Measurements from ENCODE around the gene SPATA6L. TPM values are rescaled to one million over a fixed set of nuclear protein-coding genes. Genes with fewer than 3 reads are reported as not detected.

SPATA6L gene
- total and polyA plus RNA-seq, 7 donors, result 1.4 to 3.3 (median 2.0) TPM

- Histone ChIP-seq H3K27me3 (no peaks in the 10 kb centered on the region), H3K4me1 (peaks cover 0 to 28% (median 22%) of the 10 kb centered on the region in 4 donors), H3K9me3 (no peaks in the 10 kb centered on the region), H3K27ac (no peak overlapping the region), H3K4me3 (no peak overlapping the region), H3K36me3 (peaks cover 0 to 15% (median 0%) of the 10 kb centered on the region in 4 donors)
- intact Hi-C loops (cut with DNase I), result no loop called here
- DNase-seq, result no peak
- 63 to 78% methylated on average over 5 of the region's 5 CpGs for WGBS, 2 donors
- TF ChIP-seq POLR2AphosphoS5 (IDR thresholded peaks at IDR 0.05) (no peak), POLR2A (IDR thresholded peaks at IDR 0.05) (no peak), CTCF (IDR thresholded peaks at IDR 0.05) (no peak), EP300 (IDR thresholded peaks at IDR 0.05) (no peak)
Observed at GRCh38 chr9:4572184-4572826, 94.0 kb downstream of the SPATA6L start.

- Histone ChIP-seq H3K4me1 (peaks cover 0 to 22% (median 13%) of the 10 kb centered on the region in 4 donors), H3K9me3 (no peaks in the 10 kb centered on the region), H3K4me3 (no peak overlapping the region), H3K27me3 (no peaks in the 10 kb centered on the region), H3K27ac (peak overlapping the region in 3 of 4 donors; percentile 57 to 58 (median 58)), H3K36me3 (no peaks in the 10 kb centered on the region)
- TF ChIP-seq CTCF (IDR thresholded peaks at IDR 0.05) (no peak), EP300 (IDR thresholded peaks at IDR 0.05) (no peak), POLR2AphosphoS5 (IDR thresholded peaks at IDR 0.05) (no peak), POLR2A (IDR thresholded peaks at IDR 0.05) (no peak)
- intact Hi-C loops (cut with DNase I), result no loop called here
- DNase-seq, result no peak
Observed at GRCh38 chr9:4569101-4569500, 97.2 kb downstream of the SPATA6L start.

GRCh38 chr9:4567601-4568000 is 98.7 kb downstream of the SPATA6L start:
- Histone ChIP-seq H3K4me1 (peaks cover 0 to 14% (median 5%) of the 10 kb centered on the region in 4 donors), H3K4me3 (no peak overlapping the region), H3K36me3 (no peaks in the 10 kb centered on the region), H3K27ac (no peak overlapping the region), H3K9me3 (no peaks in the 10 kb centered on the region), H3K27me3 (no peaks in the 10 kb centered on the region)
- no peak for DNase-seq
- WGBS, 2 donors, result 86 to 93% methylated on average over 8 of the region's 8 CpGs
- no peak for TF ChIP-seq EP300 (IDR thresholded peaks at IDR 0.05)
- no peak for TF ChIP-seq POLR2AphosphoS5 (IDR thresholded peaks at IDR 0.05)
- TF ChIP-seq POLR2A (IDR thresholded peaks at IDR 0.05), result no peak
- TF ChIP-seq CTCF (IDR thresholded peaks at IDR 0.05), result no peak
- intact Hi-C loops (cut with DNase I), result no loop called here

- no peak for DNase-seq
- H3K27ac ChIP-seq, result no peak overlapping the region
- no peak overlapping the region for H3K4me3 ChIP-seq
- H3K36me3 ChIP-seq, result no peaks in the 10 kb centered on the region
- 82 to 95% methylated on average over 2 of the region's 2 CpGs for WGBS, 2 donors
- peaks cover 0 to 14% (median 5%) of the 10 kb centered on the region in 4 donors for H3K4me1 ChIP-seq
- TF ChIP-seq EP300 (IDR thresholded peaks at IDR 0.05), result no peak
- TF ChIP-seq CTCF (IDR thresholded peaks at IDR 0.05), result no peak
- no peak for TF ChIP-seq POLR2A (IDR thresholded peaks at IDR 0.05)
- no peak for TF ChIP-seq POLR2AphosphoS5 (IDR thresholded peaks at IDR 0.05)
- intact Hi-C loops (cut with DNase I), result no loop called here
- H3K27me3 ChIP-seq, result no peaks in the 10 kb centered on the region
- no peaks in the 10 kb centered on the region for H3K9me3 ChIP-seq
Observed at GRCh38 chr9:4566806-4567205, 99.5 kb downstream of the SPATA6L start.

- no peak for TF ChIP-seq CTCF (IDR thresholded peaks at IDR 0.05)
- no peak for TF ChIP-seq POLR2AphosphoS5 (IDR thresholded peaks at IDR 0.05)
- no peak for TF ChIP-seq EP300 (IDR thresholded peaks at IDR 0.05)
- no peak for TF ChIP-seq POLR2A (IDR thresholded peaks at IDR 0.05)
Observed at GRCh38 chr9:4563105-4563504, 103.2 kb downstream of the SPATA6L start.

More at GRCh38 chr9:4563105-4563504, 103.2 kb downstream of the SPATA6L start:
- peaks cover 0 to 16% (median 8%) of the 10 kb centered on the region in 4 donors for H3K4me1 ChIP-seq
- no peaks in the 10 kb centered on the region for H3K9me3 ChIP-seq
- H3K27ac ChIP-seq, result no peak overlapping the region
- H3K4me3 ChIP-seq, result no peak overlapping the region
- intact Hi-C loops (cut with DNase I), result no loop called here
- H3K27me3 ChIP-seq, result no peaks in the 10 kb centered on the region
- H3K36me3 ChIP-seq, result no peaks in the 10 kb centered on the region
- no peak for DNase-seq
- WGBS, 2 donors, result 51 to 91% methylated on average over 2 of the region's 2 CpGs
